HEK293T (cell line): Measurements from ENCODE around the gene CD34.

Experiments
- ARNT ChIP-seq: fragments of 450-650 bp; IDR thresholded peaks from 2 replicates; pipeline ENCODE4 v1.6.1; 2017; ENCODE audit warnings: mild to moderate bottlenecking
- CTBP1 ChIP-seq: fragments of 450-650 bp; IDR thresholded peaks from 2 replicates; pipeline ENCODE4 v1.6.1; 2016; ENCODE audit warnings: borderline replicate concordance
- FOXM1 ChIP-seq: fragments of 450-650 bp; IDR thresholded peaks from 2 replicates; pipeline ENCODE4 v1.6.1; 2017; ENCODE audit warnings: mild to moderate bottlenecking, borderline replicate concordance
- HDGF ChIP-seq: fragments of 450-650 bp; IDR thresholded peaks from 2 replicates; pipeline ENCODE4 v1.6.1; 2017; ENCODE audit warnings: antibody characterized with exemption, borderline replicate concordance
- L3MBTL2 ChIP-seq: fragments of 450-650 bp; conservative IDR thresholded peaks from 2 replicates; pipeline ENCODE4 v1.6.1; 2016; ENCODE audit warnings: mild to moderate bottlenecking
- NFRKB ChIP-seq: fragments of 450-650 bp; IDR thresholded peaks from 2 replicates; pipeline ENCODE4 v1.6.1; 2016; ENCODE audit warnings: mild to moderate bottlenecking, moderate library complexity
- SP1 ChIP-seq: fragments of 450-650 bp; IDR thresholded peaks from 2 replicates; pipeline ENCODE4 v1.6.1; 2017
- SUZ12 ChIP-seq: fragments of 450-650 bp; IDR thresholded peaks from 2 replicates; pipeline ENCODE4 v1.6.1; 2016; ENCODE audit warnings: mild to moderate bottlenecking
- TARDBP ChIP-seq: fragments of 450-650 bp; IDR thresholded peaks from 2 replicates; pipeline ENCODE4 v1.6.1; 2016
- ZNF384 ChIP-seq: fragments of 450-650 bp; IDR thresholded peaks from 2 replicates; pipeline ENCODE4 v1.6.1; 2016

DNA sequence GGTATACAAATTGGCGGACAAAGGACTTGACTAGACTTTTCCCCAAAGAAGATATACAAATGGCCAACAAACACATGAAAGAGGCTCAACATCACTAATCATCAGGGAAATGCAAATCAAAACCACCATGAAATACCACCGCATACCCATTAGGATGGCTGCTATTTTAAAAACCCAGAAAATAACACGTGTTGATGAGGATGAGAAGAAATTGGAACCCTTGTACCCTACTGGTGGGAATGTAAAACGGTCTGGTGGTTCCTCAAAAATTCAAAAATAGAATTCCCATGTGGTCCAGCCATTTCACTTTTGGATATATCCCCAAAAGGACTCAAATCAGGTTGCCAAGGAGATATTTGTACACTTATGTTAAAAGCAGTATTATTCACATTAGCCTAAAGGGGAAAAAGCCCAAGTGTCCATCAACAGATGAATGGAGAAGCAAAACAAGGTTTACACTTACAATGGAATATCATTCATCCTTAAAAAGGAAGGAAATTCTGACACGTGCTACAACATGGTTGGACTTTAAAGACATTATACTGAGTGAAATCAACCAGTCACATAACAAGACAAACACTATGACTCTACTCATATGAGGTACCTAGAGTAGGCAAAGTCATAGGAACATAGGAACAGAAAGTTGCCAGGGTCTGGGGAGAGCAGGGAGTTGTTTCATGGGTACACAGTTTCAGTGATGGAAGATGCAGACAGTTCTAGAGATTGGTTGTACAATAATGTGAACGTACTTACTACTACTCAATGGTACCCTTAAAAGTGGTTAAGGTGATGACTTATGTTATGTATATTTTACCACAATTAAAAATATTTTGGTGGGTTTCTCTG, 17.0 kb downstream of the CD34 start:
- no peak for TF ChIP-seq ARNT
- no peak for TF ChIP-seq SUZ12
- no peak for TF ChIP-seq SP1
- no peak for TF ChIP-seq NFRKB
- TF ChIP-seq FOXM1: no peak
- no peak for TF ChIP-seq L3MBTL2
- no peak for TF ChIP-seq TARDBP
- TF ChIP-seq CTBP1: no peak
- TF ChIP-seq HDGF: no peak
- no peak for TF ChIP-seq ZNF384
